Urothelium cell line (cell line): Measurements from ENCODE around the gene FBXL14.
A peak's percentile ranks its signal among the peaks of the same experiment; 100 is the strongest.
"Not testable (repeated sequence)": the region's sequence is repeated elsewhere in the genome, so short reads cannot be mapped to it uniquely, and the experiment has no call there.

Experiments
- DNase-seq: peaks from one replicate; pipeline ENCODE4 v3.0.0; 2011; ENCODE audit warnings: low spot score, mixed read lengths
- FAIRE-seq: peaks from 2 replicates; lab custom pipeline; 2011; peaks lifted over from hg19 to GRCh38; lab: Jason Lieb, UNC

Gene FBXL14

DNA sequence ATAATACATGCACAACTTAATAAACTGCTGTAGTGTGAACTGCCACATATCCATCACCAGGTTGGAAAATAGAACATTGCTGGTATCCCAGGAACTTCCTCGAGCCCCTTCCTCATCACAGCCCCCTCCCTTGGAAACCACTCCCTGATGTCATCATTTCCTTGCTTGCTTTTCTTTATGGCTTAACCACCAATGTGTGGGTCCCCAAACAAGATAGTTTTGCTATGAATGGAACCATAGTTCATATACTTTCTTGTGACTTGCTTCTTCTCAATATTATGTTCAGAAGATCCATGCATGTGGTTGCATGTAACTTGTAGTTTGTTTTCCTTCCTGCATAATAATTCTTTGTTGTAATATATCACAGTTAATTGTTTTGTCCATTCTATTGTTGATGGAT, 25.7 kb upstream of the FBXL14 start:
- FAIRE-seq (no peak), DNase-seq (no peak)

DNA sequence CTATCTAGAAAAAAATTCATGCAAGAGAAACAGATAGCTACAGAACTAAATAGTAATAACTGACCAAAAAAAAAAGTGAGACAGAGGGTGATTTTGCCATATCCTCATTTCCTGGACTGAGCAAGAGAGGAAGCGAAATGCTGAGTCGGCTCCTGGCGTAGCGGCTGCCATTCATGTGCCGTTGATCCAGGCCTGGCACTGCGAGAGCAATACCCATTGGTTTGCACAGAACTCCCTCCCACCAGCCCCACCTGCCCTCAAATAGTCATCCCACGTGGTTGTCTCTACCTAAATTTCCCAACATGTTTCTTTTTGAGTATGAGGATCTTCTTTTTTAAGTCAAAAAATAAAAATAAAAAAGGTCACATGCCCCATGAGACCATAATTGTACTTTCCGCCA, 25.2 kb upstream of the FBXL14 start:
- DNase-seq (no peak), FAIRE-seq (no peak)

DNA sequence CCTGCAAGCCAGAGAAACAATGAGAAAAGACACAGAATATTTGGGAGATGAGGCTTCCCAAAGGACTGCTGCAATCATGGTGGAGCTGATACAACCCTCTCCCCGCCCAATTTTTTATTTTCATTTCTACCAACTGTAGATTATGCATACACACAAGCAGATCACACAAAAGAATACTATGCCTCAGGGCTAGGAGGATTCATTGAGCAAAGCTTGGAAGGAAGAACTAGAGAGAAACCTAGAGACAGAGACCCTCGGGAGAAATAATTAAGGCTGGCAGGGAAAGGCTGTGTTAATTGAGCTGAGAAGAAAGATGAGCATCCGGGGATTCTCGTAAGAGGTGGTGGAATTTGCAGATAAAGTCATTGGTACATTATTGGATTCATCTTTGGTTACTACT, 24.8 kb upstream of the FBXL14 start:
- DNase-seq = no peak
- no peak for FAIRE-seq

DNA sequence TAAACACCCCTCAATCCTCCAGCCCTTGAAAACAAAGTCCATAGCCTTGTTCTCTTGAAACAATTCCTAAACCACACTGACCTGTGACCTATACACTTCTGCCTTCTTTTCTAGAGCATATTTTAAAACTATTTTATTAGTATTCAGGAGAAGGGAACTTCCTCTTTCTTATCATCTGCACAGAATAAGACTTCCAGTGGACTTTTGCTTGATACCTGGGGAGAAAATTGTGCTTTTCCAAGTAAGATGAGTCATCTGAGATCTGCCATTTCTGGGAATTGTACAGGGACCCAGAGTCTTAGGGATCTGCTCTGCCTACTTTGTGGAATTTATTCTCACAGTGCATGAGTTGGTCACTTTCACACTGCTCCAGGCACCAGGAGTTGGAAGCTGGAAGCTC, 24.1 kb upstream of the FBXL14 start:
- DNase-seq = no peak
- FAIRE-seq = no peak

DNA sequence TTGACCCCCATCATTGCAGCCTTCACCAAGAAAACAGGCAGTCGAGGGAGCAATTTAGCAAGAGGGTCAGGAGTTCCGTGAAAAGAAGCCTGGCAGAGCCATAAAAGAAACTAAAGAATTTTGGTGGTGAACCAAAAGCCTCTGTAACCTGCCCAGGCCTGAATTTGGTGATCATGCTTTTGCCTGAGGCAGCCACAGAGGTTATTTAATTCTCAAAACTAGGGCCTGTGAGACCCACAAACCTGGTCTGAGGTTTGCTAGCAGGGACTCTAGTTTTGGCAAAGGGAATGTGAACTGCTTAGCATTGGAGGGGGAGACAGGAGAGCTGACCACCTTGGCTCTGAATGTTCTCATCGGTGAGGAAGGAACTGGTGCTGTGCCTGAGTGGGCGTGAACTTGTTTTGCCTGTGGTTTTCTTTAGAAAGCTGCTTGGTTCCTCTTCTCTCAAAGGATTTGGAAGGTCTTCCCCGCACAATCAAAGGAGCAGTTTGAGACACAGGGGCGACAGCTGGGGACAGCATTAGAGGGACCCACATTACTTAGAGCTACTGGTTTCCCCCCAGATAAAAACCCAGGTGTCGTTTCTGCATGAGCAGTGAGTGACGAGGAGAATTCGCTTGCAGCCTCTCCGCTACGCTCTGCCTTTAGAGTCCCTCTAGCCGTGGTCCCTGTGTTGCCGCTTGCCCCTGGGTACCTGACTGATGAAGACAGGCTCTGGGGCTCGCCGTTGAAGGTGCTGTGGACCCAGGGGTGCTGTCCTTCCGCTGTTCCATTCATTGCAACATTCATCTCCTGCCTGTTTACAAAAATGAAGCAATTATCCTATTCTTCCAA, 22.1 kb upstream of the FBXL14 start:
- DNase-seq (no peak), FAIRE-seq (no peak)

DNA sequence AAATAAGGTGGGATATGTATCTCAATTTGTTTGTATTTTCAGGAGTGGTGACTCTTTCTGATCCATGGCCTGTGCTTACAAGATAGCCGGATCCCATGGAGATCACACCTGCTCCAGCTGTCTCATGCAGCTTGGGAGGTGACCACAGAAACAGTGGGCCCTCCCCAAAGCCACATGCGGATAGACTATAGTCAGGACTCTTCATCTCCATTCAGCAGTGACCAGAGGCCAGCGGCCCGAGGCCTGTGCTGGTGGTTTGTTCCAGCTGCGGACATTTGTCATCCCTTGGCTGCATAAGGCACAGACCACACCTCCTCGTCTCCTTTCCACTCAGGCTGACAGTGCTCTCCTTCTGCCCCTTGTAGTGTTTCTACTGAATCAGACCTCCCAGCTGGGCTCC, 20.0 kb upstream of the FBXL14 start:
- DNase-seq (no peak), FAIRE-seq (no peak)

DNA sequence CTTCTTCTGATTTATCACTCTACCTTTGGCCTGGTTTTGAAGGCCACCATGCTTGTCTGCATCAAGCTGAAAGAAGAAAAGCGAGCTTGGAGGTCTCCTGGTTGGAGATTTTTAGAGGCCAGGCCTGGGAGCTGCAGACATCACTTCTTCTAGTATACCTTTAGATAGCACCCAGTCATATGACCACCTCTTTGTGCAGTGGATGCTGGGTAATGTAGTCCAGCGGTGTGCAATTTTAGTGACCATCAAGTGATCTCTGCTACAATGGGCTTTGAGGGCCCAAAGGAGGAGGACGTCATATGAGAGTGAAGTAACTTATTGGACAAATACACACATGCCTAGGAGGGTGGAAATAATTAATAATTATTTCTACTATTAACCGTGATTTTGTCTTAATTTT, 19.5 kb upstream of the FBXL14 start:
- FAIRE-seq (no peak), DNase-seq (no peak)

DNA sequence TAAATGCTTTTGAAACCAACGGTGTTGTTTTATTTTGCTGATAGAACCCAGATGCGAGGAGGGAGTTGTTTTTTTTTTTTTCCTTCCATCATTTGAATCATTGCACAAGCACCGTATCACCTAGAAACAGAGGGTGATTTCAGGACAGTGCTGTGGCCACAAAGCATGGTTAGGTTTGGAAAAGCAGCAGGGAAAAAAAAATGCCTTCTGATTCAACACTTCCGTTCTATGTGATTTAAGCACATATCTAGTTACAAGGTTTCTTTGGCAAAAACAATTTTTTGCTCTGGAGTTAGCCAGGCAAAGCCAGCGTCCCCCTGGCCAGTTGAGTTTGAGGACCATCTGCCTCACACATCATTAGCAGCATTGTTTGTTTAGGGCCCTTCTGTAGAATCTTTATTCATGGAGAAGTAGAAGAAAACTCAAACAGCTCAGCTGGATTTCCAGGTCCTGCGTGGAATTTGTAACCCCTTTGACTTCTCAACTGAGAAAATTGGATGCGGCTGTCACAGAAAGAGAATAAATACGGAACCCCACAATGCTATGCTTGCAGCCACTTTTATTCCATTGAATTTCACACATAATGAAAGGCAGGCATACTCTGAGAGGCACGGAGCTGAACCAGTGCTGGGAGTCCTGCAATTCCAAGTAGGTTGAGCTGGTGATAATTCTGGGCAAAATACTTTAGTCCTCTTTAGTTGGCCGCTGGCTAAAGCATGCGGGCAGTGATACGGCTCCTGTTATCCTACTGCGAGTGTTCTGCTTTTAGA, 17.6 kb upstream of the FBXL14 start:
- FAIRE-seq = no peak
- no peak for DNase-seq

DNA sequence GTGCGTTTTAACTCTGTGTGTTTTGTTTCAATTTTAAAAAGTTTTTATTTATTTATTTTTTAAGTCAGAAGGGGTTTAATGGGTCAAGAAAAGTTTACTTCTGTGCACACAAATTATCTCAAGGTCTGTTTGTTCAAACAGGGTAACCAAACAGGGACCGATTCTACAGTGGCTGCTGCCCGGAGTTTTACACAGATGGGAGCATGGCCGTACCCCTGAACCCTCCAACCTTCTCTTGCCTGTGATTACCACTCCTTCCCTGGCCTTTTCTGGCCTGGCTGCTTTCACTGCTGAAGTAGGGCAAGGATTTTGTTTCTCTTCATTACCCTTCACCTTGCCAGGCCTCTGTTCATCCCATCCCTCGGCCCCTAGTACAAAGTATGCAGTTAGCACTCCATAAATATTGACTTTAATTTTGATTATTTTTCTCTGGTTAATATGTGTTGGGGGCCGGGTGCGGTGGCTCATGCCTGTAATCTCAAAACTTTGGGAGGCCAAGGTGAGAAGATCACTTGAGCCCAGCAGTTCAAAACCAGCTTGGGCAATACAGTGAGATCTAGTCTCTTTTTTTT, 15.8 kb upstream of the FBXL14 start:
- DNase-seq (no peak), FAIRE-seq (no peak)

DNA sequence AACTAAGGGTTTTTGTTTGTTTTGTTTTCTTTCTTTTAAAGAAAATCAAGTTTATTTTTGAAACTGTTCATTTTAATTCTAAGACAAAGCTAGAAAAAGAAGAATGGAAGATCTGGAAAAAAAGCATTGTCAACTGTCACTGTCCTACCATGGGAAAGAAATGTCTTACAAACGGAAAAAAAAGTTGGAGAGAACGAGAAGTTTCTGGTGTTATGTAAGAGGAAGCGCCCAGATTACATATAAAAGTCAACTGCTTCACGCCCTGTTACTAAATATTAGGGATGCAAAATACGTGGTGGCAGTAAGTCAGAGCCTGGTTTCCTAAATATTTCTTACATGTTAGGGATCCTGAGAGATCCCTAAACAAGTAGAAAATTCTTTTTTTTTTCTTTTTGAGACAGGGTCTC, 14.3 kb upstream of the FBXL14 start:
- no peak for FAIRE-seq
- no peak for DNase-seq

DNA sequence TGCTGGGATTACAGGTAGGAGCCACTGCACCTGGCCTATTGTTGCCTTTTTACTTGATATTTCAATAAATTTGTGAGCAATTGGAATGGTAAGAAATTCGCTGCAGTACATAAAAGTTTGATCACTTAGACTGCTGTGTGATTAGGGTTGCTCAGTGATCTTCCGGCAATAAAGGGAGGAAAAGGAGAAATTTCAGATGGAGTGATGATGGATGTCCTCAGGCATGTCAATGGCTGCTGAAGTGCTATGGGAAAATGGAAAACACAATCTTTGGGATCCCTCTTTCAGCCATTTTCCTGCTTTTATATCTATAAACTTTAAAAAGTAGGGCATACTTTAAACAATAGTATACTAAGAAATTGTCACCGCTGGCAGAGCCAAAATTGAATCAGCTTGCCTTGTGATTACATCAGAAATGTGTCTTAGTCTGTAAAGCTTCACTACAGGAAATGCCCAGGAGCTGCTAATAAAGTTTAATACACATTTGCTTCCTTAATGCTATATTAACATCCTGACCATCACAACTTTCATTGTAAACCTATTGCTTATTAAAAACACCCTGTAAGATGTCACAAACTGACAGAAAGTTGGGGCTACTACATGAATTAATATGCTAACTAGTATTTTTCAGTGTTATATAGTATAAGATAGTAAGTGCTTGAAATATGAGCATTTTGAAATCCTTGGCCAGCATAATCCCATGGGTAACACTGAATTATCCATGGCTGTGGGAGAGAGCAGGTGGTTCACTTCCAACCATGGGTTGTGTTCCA, 13.7 kb upstream of the FBXL14 start:
- no peak for DNase-seq
- no peak for FAIRE-seq

DNA sequence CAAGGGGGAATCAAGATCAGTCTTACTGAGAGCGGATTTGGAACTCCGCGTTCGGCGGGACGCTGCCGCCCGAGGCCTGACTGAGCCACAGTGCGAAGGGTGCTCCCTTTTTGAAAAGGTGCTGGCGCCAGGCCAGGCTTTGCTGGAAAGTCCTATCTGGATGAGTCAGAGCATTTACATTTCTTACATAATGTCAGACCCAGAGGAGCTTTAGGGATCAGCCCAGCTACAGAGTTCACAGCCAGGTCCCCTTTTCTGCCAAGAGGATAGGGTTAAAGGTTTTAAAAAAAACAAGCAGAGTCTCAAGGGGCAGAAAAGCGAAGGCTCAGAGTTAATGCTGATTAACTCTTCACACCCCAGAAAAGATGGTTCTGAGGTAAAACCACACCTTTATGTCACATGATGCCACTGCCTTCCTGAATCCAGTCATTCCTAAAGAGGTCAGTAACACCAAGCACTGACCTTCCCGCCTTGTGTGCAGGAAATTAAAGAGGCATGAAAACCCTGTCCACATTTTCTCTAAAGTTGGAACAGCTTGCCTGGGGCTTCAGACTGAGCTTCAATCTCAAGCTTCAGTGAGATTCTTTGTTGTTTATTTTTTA, 11.7 kb upstream of the FBXL14 start:
- DNase-seq (peak; percentile 90), FAIRE-seq (peak; percentile 71)

DNA sequence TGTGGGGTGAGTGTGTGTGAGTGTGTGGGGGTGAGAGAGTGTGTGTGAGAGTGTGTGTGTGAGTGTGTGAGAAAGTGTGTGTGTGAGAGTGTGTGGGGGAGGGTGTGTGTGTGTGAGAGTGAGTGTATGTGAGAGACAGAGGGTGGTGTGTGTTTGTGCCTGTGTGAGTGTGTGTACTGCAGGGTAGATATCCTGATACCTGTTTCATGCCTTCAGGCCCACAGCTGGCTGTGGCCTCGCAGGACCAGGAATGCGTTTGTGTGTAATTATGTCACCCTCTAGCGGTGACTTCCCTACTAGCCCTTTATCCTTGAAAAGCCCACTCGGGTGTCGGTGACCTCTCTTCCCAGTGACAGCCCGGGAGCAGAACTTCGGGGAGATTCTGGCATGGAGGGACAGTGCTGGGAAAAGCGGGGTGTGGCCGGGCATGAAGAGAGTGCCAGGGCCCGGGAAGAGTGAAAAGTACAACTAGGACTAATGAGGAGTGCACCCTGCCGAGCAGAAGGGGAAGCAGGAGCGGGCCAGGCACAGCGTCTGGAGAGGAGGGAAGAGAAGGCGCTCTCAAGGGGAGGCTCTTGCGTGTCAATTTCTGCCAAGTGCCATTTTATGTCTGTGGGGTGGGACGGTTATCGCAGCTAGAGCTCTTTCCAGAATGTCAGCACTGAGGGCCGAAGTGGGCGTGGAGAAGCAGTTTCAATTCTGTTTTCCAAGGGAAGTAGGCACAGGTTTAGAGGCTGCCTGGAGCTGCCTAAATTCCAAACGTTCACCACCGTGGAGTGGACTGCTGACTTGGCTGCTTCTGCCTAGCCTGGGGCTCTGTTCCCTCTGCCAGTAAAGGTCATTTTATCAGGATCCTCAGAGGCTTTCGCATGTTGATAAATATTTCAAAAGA, 11.0 kb upstream of the FBXL14 start:
- peak; percentile 89 for DNase-seq
- FAIRE-seq = peak; percentile 97

DNA sequence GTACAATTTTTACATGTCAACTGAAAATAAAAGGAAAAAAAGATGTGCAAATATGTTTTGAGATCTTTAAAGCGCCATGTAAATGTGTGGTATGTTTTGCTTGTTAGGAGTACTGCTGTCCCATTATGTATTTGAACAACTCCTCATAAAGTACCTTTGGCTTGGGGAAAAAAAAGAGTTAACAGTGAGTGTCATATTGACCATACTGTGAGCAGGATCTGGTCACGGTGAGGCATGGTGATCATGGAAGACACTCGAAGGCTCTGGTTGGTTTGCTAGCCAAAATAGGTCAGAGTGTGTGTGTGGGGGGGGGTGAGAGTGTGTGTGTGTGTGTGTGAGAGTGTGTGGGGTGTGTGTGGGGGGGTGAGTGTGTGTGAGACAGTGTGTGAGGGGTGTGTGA, 10.1 kb upstream of the FBXL14 start:
- DNase-seq (no peak), FAIRE-seq (no peak)

DNA sequence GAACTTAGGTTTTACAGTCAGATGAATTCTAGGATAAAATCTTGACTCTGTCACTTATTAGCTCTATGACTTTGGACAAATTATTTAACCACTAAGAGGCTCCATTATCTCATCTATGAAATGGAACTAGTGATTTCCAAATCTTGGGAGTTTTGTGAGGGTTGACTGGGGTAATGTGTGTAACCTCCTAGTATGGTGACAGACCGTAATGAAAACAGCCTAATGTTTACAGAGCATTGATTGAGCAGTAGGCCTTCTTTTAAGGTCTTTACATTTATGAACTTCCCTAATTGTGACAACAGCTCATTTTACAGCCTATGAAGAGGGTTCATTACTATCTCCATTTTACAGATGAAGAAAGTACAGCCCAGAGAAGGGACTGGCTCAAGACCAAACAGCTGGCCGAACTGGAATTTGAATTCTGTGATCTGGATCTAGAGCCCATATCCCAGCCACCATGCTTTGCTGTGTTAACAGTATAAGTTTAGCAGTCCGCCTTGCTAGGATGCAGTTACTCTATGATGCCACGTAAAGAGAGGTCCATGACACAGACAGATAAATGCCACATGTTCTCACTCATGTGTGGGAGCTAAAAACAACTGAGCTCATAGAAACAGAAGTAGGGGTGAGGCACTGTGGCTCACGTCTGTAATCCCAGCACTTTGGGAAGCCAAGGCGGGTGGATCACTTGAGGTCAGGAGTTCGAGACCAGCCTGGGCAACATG, 9.1 kb upstream of the FBXL14 start:
- no peak for FAIRE-seq
- no peak for DNase-seq

DNA sequence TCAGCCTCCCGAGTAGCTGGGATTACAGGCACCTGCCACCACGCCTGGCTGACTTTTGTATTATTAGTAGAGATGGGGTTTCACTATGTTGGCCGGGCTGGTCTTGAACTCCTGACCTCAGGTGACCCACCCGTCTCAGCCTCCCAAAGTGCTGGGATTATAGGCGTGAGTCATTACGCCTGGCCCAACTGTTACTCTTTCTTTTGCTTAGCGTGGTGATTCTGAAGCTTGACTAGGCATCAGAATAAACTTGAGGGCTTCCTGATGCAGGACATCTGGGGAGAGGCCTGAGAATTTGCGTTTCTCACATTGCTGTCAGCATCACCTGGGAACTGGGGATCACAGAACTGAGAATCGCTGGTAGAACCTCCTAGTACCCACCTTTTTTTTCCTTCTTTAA, 8.3 kb upstream of the FBXL14 start:
- not testable (repeated sequence) for FAIRE-seq, DNase-seq

DNA sequence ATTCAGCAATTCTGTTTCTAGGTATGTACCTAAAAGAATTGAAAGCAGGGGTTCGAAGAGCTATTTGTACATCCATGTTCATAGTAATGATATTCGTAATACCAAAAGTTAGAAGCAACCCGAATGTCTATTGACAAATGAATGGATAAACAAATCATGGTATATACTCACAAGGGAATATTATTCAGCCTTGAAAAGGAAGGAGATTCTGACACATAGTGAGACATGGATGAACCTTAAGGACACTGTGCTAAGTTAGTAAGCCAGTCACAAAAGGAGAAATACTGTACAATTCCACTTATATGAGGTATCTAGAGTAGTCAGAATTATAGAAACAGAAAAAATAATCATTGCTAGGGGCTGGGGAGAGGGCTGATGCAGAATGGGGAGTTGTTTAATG, 4.4 kb upstream of the FBXL14 start:
- no peak for FAIRE-seq
- no peak for DNase-seq

DNA sequence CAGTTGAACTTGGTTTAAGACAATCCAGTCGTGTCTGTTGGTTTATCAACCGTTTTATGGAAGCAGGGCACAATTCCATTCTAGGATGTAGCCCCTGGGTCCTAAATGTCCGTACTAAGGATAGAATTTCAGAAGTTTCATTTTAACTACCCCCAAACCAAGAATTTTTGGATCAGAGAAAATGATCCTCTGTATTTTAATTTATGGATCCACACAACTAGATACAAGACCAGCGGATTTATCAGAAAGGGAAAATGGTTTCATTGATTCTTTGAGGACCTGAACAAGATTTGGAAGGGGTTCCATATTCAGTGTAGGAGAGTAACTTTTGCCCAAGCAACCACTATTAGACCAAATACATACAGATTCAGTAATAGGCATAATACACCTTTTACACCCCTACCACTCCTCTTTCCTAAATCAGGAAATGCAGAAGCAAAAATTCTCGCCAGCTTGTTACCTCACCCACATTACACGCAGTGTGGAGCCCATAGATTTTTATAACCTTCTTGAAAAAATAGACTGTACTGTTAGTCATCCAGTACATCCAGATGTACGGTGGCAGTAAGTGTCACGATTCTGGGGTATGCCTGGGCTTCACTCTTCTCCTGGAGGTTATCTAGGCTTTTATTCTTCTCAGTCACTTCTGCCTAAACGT, 1.4 kb upstream of the FBXL14 start:
- no peak for DNase-seq
- no peak for FAIRE-seq
